Activated CD4-positive, alpha-beta T cell treated with anti-CD3 and anti-CD28 coated beads for 4 hours (primary cell): ENCODE results near the gene TCF4.
A peak's percentile ranks its signal among the peaks of the same experiment; 100 is the strongest.

Source experiments
- DNase-seq, 2 donors: peaks; one replicate each; pipeline ENCODE4 v3.0.0-alpha.2; 2020

The TCF4 gene

DNA sequence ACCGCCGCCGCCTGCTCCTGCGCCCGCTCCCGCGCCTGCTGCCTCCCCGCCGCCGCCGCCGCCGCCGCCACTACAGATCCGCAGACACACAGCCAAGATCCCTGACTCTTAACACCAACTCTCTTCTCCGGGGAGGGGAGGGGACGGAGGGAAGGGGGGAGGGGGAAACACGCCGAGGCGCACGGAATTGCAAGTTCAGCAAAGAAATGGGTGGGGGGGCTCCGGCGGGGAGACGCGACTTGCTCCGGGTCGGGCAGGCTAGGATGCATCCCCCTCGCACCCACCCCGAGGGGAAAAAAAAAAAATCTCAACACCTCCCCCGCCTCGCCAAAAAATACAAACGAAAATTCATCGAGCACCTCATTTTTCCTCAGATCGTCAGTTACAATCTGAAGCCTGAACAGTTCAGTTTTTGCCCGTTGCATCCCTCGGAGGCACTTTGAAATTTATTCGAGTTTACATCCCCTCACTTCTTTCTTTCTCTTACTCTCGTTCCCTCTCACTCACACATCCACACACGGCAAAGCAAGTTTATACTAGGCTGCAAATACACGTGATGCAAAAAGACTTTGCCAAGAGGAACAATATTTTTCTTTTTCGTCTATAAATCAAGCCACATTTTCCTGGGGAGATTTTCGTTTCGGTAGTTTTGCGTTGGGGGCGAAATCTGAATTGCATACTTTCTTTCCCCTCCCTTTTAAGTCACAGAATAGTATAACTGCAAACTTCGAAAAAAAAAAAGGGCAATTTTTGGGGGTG lies at the start of gene TCF4:
TSS of gene TCF4 (minus strand) at position 82 of the 759 bp plus-strand sequence. CDS start 1,076 bp downstream, outside the sequence.
- no peak for DNase-seq

DNA sequence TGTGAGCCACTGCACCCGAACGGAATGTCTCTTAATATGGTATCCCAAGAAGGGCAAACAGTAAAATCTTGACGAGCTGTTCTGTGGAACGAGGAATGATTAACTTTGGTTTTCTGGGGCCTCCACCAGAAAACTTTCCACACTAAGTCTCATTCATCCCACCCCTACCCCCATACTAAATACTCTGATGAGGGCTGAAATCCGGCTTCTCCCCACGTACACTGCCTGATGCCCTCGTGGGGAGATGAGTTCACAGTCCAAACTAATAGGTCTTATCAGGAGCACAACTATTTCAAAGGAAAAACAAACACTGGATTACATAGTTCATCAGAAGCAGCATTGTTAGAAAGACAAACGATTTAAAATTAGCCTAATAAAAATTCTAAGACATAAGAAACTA lies 49.2 kb upstream of the TCF4 start:
- no peak for DNase-seq

DNA sequence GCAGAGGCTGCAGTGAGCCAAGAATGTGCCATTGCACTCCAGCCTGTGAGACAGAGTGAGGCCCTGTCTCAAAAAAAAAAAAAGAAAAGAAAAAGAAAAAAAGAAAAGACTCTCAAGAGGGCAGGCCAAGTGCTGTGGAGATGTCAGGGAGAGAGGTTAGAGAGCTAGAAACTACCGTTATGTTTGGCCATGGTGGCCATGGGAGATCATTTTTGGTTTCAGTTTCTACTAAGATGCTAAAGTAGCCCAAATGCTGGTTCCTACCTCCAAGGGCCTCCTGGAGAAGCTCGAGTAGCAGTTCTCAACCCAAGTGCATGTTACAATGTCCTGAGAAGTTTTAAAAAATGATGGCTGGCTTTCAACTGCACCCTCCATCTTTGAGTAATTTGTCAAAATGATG lies 47.4 kb upstream of the TCF4 start:
- DNase-seq = no peak

DNA sequence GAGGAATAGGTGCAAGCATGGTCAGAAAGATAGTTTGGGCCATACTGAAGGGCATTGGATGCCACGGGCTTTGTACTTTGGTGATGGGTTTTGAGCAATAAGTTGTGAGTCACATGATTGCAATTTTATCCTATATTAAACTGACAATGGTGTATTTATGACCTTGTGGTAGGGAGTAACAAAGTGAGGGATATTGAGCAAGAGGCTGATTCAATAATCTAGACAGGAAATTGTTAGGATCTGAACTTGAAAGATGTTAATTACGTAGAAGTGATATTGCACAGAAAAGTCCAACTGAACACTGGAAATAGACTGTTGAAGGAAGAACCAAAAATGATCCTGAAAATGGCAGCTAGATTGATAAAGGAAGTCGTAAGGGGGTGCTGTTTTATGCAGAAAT lies 46.6 kb upstream of the TCF4 start:
- no peak for DNase-seq

DNA sequence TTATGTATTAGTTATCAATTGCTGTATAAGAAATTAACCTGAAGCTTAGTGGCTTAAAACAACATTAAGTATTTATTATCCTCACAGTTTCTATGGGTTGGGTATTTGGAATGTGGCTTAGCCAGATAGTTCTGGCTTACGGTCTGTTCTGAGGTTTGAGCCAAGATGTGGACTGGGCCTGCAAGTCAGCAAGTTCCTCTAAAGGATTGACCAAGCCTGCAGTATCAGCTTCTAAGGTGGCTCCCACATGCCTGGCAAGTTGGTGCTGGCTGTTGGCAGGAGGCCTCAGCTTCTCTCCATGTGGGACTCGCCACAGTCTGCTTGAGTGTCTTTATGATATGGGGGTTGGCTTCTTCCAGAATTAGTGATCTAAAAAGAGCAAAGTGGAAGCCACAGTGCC lies 45.0 kb upstream of the TCF4 start:
- no peak for DNase-seq

DNA sequence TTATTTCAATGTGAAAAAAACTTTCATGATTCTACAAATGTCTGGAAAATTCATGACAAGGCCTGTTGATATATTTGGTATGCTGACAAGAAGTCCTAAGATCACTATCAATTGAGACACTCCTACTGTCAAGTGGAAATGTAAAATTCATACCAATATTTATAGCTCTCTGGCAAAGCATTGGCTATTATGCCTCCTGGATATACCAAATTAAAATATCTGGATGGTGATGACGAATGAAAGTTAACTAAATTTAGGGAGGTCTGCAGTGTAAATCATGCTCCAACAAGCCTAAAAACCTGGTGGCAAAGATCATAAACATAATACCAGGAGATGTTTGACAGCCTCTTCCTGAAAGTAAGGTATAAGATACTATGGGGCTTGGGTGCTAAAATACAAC lies 41.1 kb upstream of the TCF4 start:
- no peak for DNase-seq

DNA sequence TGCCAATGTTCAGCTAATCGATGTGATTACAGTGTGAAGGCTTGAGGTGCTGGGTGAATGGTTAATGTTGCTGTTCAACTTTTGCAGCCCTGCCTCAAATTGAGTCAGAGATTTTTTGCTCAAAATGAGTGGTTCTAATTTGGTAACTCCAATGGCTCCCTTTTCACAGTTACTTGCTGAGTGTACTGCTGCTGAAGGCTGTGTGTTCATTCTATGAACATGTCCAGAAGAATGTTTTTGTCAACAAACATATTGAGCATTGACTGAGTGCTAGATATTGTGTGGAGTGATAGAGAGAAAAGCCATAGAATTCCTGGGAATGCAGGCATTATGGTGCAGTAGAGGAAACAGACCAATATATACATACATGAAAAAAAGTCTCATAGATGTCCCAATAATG lies 39.0 kb upstream of the TCF4 start:
- no peak for DNase-seq

DNA sequence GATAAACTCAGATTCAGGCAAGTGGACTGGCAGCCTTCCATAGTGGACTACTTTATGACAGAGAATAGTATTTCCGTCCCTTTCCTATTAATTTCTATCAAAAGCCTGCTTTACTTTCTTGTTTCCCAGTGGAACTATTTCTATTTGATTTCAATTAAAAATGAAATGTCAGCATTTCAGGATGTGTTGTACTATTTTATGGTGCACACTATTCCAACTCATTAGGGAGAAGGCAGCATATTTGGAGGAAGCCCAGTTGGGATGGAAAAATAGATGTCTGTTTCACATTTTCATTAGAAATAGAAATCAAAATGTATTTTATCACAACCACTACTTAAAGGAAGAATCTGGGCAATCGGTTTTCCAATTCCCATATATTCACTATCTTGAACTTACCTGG lies 37.9 kb upstream of the TCF4 start:
- DNase-seq = no peak

DNA sequence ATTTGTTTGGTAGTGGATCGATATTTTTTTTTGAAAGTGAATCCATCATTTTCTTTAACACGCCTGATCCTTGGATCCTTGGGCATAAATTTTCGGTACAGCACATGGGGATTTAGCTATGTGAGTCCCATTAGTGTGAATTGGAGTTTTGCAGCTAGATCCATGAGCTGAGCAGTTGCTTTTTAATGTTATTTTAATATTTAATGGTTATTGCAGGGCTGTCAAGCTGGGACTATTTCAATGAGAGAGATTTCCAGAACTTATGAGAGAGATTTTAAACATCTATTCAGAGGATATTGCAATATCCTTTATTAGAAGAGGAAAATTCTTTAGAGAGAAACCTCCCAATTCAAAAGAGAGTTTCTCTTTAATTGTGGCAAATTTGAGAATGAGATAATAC lies 35.6 kb upstream of the TCF4 start:
- DNase-seq = no peak

DNA sequence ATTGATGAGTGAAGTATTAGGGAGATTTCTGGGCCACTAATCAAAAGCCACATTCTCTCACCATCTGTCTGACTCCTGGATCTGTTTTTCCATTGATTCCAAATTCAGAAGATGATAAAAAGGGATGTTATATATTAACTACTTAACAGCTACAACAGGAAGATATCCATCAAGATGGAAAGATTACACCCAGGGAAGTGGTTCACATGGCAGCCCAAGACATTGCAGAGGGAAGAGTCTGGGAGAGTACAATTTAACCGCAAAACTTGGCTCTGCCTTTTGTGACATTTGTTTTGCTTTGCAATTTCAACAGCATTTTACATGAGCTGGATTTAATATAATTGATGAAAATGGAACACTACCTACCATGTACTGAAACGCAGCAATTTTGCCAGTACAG lies 22.5 kb upstream of the TCF4 start:
- no peak for DNase-seq

DNA sequence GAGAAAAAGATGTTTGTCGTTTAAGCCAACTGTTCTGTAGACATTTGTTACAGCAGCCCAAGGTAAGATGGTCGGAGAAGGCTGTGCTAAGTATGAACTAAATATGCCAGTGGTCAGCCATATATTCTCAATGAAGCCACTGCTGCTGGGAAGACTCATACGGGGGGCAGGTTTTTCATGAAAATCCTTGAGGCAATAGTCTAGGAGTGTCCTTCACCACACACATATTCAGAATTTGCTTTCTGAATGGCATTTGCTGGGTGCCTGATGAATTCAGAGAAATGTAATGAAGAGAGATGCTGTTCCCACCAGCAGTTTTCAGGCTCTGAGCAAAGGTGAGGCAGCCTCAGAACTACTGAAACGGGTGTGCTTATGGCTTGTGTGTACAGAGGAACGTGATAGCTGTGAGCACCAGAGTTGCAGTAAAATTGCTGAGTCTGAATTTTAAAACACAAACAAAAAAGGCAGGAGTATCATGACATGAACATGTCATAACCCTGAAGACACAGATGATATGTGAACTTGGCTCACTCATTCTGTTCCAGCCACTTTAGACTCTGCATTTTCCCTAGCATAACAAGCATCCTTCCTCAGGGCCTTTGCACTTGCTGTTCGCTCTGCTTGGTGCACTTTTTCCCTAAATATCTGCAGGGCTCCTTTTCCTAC lies 21.3 kb upstream of the TCF4 start:
- no peak for DNase-seq

DNA sequence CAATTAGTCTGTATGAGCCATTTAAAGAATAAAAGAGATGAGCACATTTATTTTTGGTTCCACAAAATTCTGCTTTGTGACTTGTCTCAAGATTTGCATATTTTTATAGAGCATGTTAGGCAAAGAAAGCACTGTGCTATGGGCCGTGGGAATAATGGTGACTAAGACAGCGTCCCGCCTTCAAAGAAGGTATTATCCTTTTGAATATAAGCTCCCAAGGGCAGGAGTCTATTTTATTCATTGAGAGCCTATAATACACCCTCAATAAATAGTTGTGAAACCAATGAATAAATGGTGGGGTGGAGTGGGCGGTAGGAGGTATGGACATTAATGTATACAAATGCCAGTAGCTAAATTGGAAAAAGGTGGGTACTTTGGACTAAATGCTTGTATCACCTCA lies 20.5 kb upstream of the TCF4 start:
- no peak for DNase-seq

DNA sequence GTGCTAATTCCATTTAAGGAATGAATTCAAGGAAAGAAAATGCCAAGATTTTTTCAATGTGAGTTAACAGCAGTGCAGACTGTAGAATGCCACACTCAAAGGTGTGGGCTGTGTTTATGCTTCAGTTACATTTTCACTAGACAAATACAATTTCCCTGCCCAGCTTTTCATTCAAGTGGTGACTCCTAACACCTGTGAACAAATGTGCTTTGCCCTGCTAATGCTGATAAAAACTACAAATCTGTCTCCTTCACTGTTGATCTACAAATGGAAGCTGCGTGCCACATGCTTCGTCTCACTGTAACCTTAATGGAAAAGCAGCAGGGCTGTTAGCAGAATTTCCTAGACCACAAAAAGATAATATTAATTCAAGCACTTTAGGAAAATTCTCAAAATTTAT lies 19.8 kb upstream of the TCF4 start:
- no peak for DNase-seq

DNA sequence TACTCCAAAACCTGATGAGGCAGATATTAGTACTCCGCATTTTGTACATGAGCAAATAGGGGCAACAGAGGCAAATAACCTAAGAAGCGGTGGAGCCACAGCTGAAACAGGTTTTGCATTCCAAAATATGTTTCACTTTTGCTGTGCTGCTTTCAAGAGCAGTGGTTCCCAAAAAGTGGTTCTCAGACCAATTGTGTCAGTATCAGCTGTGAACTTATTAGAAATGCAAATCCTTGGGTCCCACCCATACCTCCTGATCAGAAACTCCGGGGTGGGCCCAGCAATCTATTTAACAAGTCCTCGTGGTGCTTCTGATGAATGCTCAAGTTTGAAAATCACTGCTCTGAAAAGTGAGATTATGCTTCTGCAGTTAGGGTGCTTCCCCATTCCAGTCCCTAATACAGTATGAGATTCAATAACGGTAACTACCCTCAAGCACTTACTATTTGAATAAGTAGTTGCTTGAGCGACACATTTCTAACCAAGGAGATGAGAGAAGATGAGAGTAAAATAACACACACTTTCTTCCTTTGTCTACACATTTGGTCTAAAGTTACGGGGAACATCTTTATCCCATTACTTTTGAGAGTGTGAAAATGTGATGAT lies 17.8 kb upstream of the TCF4 start:
- no peak for DNase-seq

DNA sequence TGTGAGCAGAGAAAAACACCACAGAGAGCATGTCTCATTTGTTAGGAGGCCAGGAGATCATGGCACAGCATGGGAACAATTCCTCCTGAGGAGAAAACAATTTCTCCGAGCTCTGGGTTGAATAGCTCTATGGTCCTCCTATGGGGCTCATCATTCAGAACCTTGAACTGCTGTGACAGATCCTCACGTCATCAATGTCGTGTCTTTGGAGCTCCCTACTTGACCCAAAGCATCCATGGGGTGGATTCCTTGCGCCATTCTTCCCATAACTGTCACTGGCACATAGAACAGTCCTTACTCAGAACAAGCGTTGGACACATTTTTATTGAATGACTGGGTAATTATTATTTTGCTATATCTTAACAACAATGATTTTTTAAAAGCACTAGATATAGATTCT lies 15.8 kb upstream of the TCF4 start:
- DNase-seq = no peak

DNA sequence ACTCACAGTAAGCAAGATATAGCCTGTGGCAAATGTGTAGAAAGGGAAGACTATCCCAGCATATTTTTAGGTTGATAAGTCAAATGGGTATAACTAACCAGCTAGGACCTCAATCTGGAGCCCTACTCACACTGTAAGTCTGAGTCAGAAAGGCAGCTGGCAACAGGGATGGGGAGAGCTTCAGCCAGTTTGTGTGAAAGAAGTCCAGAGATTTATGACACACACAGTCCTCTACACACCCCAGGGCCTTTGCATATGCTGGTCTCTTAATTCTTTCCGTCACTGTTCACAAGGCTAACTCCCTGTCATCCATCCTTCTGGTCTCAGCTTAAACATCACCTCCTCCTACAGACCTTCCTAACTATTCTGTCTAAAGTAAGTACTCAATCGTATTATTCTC lies 5.9 kb upstream of the TCF4 start:
- DNase-seq = no peak

DNA sequence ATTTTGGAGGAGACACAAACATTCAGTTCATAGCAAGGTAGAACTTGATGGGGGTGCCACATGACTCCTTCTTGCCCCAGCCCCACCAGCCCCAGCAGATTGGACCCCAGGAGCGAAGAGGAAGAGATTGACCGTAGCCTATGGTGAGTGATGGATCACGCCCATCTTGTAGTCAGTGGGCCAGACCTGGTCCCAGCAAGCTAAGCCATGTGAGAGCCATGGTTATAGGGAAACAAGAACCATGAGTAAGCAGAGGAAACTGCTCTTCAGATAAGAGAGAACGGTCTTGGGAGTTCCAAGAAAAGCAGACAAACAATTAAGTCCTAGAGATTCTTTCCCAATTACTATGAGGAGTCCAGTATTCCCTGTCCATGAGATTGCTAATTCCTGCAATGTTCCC lies 4.6 kb upstream of the TCF4 start:
- DNase-seq = no peak

DNA sequence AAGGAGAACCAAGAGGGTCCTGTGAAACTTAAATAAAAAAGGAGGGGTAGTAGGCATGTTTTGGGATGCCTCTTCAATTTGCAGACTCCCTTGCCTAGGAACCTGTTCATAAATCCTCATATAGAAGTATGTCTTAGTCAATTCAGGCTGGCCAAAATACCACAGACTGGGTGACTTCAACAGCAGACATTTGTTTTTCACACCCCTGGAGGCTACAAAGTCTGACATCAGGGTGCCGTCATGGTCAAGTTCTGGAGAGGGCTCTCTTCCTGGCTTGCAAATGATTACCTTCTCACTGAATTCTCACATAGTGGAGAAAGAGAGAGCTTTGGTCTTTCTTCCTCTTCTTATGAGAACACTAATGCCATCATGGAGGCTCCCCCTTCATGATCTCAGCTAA lies 4.1 kb upstream of the TCF4 start:
- DNase-seq = no peak

DNA sequence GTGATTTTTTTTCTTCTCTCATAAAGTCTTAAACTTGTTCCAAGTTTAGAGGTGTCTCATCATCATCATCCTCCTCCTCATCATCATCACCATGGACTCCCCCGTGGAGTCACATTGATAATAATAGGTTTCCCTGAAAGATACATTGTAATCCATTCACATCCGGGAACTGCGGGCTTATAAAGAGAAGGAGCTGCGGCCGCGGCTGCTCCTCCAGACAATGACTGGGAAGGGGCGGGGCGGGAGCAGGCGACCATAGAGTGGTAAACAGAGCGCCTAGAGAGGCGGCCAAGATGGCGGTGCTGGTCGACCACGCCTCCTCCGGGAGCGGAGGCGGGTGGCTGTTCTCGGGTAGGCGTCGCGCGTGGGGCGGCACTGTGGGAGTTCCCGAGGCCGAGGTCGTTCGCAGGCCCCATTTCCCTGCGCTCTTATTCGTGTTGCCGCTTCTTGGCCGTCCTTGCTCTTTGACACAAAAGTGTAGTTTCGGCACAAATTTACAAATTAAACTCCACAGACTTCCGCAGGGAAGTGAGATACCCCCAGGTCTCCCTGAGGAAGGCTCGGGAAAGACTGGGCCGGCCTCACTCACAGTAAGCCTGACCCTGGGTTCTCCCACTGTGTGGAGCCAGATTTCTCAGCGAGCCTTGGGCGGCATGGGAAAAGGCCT lies 1.8 kb upstream of the TCF4 start:
- peak; percentile 37 to 65 for DNase-seq

DNA sequence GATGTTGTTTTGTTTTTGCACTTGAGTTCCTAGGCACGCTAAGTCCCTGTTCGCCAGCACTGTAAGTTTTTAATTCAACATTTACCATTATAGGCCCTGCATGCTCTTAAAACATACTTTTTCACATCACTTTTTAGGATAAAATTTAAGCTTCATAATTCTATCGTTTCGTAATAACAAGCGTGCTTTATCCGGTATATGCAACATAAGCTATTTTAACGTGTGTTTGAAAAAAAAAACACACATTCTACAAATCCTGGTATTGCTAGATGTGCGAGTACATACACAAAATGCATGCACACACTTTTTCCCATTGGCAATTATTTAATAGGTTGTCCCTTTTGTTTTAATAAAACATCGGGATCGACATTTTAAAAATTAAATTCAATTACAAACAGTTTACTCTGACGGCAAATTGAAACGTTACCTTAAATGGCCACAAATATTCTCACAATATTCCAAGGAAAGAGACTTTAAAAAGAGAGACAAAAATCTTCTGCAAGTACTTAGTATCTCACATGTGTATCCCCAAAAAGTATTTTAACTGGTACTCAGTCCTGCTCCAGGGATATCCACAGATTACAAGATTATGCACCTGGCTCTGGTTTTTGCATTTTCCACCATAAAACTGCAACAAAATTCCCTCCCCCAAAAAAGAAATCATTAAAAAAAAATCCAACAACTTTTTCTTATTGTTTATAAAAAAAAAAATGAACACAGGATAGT lies 1.0 kb upstream of the TCF4 start:
- no peak for DNase-seq

DNA sequence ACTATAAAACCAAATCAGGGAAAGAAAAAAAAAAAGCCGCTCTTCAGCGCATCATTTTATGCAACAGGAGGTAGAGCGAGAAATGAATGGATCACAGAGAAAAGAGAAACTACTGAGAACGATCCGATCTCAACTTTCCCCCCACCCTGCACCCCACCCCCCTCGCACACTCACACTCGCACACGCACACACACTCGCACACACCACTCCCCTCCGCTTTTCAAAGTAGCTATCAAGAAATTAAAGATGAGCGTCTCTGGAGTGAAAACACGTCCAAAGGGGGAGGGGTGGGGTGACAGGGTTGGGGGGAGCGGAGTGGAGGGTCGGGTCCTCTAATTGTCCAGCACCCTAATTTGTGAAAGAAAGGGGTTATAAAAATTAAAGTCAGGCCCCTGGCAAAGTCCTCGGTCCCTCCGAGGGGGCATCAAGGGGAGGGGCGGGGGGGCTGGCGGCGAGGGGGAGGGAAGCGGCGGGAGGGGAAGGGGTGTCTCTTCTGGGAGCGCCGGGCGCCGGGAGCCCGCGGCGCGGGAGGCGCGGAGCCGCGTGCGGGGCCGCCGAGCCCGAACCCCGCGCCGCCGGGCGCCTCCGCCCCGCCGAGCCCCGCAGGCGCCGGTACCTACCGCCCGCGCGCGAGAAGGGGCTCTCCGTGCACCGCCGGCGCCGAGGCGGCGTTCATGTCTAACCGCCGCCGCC lies 428 bp downstream of the TCF4 start:
- DNase-seq = no peak

DNA sequence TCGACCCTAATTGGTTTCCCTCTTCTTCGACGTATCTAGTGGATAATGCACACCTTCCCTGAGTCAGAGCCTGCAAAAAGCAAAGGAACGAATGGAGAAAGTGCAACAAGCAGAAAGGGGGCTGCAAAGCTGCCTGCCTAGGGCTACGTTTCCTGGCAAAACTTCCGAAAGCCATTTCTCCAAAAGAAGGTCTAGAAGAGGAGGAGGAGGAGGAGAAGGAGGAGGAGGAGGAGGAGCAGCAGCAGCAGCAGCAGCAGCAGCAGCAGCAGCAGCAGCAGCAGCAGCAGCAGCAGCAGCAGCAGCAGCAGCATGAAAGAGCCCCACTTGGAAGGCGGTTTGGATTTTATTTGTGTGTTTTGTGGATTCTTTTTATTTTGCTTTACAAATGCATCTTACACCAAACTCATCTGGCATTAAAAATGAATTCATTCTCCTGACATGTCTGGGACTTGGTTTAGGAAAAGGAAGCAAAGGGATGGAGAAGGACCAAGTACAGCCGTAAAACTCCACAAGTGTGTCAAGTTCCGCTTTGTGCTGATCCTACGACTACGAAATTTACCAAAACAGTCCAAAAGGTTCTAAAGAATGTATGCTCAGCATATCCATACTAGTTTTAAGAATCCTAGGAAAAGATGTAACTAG lies 2.0 kb downstream of the TCF4 start:
- no peak for DNase-seq
